Anterior cingulate cortex (tissue), 58 donors: ENCODE measurements around the gene BRCA2.

Source experiments
- DNase-seq, 58 donors: peaks; one replicate each; lab custom pipeline; 2025; lab: John Stamatoyannopoulos, UW

Gene BRCA2

DNA sequence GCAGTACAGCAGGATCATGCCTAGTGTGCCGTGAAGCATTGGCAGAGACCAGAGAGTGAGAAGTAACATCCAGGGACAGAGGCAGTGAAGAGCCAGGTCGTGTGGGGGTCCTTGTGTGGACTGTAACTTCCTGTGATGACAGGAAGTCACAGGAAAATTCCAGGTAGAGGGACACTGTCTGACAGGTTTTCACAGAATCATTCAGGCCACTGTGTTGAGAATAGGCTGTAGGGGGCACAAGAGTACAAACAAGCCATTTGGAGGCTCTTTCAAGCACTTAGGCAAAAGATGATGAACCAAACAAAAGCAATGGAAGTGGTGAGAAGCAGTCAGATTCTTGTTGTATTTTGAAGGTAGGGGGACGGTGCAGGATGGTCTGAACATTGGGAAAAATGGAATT lies 66.2 kb downstream of the BRCA2 start:
- DNase-seq, result peak in 10 of 58 donors; percentile 1 to 17 (median 6)

DNA sequence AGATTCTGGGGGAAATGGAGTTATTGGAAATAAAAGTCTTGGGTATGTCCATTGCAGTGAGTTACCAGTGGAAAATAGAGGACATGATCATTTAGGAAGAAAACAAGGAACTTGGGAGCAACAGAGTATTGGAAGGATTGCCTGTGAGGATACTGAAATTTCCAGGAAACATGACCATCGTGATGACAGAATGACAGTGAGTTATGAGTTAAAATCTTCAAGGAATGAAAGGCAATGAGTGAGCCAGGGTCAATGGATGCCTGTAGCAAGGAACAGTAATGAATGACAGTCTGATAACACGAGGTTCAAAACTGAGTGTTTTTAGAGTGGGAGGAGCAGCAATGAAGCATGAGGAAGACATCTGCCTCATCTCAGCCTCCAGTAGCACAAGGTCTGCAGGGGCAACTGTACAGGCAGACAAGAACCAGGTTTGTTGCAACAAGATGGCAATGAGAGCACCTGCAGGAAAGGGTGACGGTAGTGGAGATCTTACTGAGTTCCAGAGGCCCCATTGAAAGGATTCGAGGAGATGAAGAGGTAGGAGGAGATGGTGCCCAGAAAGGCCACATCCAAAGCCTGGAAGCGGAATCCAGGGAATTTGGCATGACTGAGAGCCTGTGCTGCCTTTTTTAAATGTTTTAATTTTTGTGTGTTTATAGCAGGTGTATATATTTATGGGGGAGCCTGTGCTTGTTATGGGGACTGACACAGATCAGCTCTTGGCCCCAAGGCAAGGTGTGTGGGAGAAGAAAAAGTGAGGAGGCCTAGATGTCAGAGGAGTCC lies 68.7 kb downstream of the BRCA2 start:
- no peak for DNase-seq

DNA sequence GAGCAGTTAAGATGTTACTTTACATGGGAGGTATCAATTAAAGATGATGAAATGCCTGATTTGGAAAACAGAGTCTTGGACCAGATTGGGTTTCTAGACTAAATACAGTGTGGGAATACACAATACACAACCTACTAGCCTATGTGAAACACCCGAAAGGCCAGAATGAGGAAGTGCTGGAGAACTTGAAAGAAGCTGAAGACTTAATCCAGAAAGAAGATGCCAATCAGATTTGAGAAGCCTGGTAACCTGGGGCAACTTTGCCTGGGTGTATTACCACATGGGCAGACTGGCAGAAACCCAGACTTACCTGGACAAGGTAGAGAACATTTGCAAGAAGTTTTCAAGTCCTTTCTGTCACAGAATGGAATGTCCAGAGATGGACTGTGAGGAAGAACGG lies 69.4 kb downstream of the BRCA2 start:
- no peak for DNase-seq

GRCh38 chr13:32385410-32385809 lies 70.1 kb downstream of the BRCA2 start:
- no peak for DNase-seq

DNA sequence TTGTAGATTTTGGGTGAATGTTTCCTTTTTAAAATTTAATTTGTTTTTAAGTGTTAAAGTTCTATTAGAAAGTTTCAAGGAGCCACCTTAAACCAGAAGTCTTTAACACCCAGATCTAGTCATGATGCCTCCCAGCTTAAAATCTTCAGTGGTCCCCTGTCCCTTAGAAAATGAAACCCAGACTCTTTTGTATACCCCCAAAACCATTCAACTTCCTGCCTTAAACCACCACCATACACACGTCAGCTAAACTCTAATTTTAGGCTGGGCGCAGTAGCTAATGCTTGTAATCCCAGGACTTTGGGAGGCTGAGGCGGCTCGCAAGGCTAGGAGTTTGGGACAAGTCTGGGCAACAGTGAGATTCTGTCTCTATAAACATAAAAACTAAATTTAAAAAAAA lies 74.7 kb downstream of the BRCA2 start:
- DNase-seq, result no peak

- no peak for DNase-seq
These were observed 75.2 kb downstream of the BRCA2 start for GRCh38 chr13:32390484-32390883.

DNA sequence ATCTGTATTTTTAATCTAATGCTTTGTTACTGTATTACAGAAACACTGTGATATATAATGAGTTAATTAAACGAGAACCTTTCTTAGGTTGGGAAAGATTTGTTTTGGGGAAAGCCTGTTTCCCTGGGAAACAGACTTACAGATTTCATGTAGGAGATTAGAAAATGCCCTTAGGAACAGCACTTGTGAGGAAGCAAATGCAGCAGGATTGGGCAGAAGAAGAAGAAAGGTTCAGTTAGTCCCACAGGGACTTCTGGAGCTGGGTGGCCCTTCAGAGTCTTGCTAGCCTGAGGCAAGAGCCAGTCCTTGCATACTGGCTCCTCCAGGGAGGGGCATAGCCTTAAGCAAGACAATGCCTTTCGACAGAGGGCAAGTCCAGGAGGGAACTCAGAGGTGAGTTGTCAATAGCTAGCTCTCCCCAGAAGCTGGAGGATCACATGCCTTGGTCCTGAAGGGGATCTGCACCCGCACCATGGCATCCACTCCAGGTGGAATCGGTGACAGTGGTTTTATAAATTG lies 75.9 kb downstream of the BRCA2 start:
- DNase-seq, result no peak

DNA sequence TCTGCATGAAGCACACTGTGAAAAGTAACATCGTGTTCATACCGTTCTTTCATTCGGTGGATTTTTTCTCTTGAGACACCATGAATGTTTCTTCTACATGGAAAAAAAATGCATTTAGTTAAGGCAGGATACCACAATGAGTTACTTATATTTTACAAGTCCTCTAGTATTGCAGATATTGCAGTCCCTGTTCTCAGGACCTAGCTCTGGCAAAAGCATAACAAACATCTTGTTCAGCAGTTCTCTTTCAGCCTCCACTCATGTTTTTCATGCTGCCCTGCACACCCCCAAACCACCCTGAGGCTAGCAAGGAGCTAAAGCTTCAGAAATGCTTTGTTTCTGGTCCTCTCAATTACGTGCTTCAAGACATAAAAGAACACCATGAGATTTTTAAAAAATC lies 87.8 kb downstream of the BRCA2 start:
- no peak for DNase-seq

DNA sequence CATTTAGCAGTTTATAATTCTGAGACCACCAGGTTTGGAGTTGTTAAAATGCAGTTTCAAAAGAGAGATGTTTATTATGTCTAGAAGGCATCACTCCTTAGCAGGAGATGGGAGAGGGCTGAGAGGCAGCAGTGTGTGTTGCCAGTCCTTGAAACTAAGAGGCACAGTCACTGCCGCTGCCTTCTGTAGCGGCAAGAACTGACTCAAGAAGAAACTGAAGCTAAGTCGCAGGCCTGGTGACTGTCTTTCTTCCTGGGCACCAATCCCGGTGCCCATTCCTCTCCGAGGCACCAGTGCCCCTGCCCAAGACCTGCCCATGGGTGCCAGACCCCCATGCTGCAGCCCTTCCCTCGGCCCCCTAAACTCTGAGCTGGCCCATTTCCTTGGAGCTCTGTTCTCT lies 92.5 kb downstream of the BRCA2 start:
- DNase-seq, result no peak

GRCh38 chr13:32408296-32409000 lies 93.1 kb downstream of the BRCA2 start:
- DNase-seq, result no peak

- DNase-seq, result no peak
These were observed 93.6 kb downstream of the BRCA2 start for GRCh38 chr13:32409001-32409313.

DNA sequence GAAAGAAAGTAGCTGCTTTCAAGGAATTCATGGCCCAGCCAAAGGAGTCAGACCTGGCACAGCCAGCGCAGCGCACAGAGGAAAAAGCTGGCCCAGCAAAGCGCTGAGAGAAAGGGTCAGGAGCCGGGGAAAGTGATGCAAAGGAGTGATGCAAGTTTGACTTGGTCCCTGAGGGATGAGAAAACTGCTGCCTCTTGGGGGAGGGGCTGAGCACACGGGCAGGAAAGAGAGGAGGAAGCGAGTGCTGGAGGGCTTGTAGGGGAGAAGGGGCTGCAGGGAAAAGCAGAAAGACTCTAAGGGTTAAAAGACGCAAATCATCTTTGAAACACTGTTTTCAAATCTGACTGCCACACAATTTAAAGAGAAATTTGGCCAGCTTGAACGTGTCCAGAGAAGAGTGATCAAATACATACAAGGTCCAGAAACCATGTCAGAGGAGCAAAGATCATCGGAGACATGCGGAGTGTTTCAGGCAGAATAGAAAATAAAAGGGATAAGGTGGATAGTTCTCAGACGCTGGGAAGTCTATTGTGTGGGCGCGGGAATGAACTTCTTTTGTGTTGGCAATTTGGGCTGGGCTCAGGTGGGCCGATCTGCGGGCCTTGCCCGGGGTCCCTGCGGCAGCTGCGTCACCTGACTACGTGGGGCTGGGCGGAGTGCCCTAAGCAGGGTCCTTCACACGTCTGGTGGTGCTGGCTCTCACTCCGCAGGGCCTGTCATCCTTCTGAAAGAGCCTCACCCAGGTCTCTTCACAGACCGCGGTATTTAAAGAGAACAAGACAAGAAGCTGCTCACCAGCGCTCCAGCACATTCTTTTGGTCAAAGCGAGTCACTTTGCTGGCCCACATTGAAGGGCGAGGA lies 94.5 kb downstream of the BRCA2 start:
- peak in 19 of 58 donors; percentile 4 to 38 (median 17) for DNase-seq

GRCh38 chr13:32413284-32413683 lies 98.0 kb downstream of the BRCA2 start:
- DNase-seq, result no peak

- no peak for DNase-seq
These were observed 99.3 kb downstream of the BRCA2 start for GRCh38 chr13:32414580-32414979.

GRCh38 chr13:32415019-32415418 lies 99.7 kb downstream of the BRCA2 start:
- no peak for DNase-seq

- no peak for DNase-seq
These were observed 102.7 kb downstream of the BRCA2 start for GRCh38 chr13:32417995-32418394.

DNA sequence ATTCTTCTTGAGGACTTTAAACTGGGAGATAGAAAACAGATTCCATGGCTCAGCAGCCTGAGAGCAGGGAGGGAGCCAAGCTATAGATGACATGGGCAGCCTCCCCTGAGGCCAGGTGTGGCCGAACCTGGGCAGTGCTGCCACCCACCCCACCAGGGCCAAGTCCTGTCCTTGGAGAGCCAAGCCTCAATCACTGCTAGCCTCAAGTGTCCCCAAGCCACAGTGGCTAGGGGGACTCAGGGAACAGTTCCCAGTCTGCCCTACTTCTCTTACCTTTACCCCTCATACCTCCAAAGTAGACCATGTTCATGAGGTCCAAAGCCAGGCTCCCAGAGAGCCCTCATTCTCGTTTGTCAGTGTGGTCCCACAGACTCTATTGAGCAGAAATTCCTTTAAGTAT lies 104.6 kb downstream of the BRCA2 start:
- no peak for DNase-seq

- DNase-seq, result no peak
These were observed 108.3 kb downstream of the BRCA2 start for GRCh38 chr13:32423592-32423991.

- no peak for DNase-seq
These were observed 109.8 kb downstream of the BRCA2 start for GRCh38 chr13:32425158-32425557.

- peak in 5 of 58 donors; percentile 13 to 48 (median 17) for DNase-seq
These were observed 111.1 kb downstream of the BRCA2 start for GRCh38 chr13:32426191-32426989.
